Measurements from ENCODE around the gene GLCCI1. TPM values are rescaled to one million over a fixed set of nuclear protein-coding genes. Genes with fewer than 3 reads are reported as not detected.
A peak's percentile ranks its signal among the peaks of the same experiment; 100 is the strongest.

Gene GLCCI1
- total RNA-seq = 9.7 TPM
- 10 to 100 TPM in 7 of 8 donors, 1 to 10 TPM in 1; 9.8 to 18.3 (median 13.1) TPM for polyA plus RNA-seq (ENCODE audit: insufficient read depth in 1 of 8, insufficient read length in 8 of 8, low replicate concordance in 1 of 8)
- long read RNA-seq, donor 1 = 0 reads
- long read RNA-seq, donor 2 = 0 reads
- long read RNA-seq, donor 3 = 0 reads
- long read RNA-seq, donor 4, partial matches to known transcripts = 0 of 1 reads
- long read RNA-seq, donor 4, other reads (novel, unspliced or antisense) = 0 of 1 reads
- long read RNA-seq, donor 5 = 0 reads
- long read RNA-seq, donor 6 = 0 reads
- long read RNA-seq, donor 7 = 0 reads
- long read RNA-seq, donor 8, full-length matches to known transcripts = 1 of 1 reads
- long read RNA-seq, donor 8, partial matches to known transcripts = 0 of 1 reads
- long read RNA-seq, donor 8, other reads (novel, unspliced or antisense) = 0 of 1 reads
- long read RNA-seq, donor 9 = 0 reads
- long read RNA-seq, donor 10, full-length matches to known transcripts = 1 of 1 reads
- long read RNA-seq, donor 10, partial matches to known transcripts = 0 of 1 reads
- long read RNA-seq, donor 10, other reads (novel, unspliced or antisense) = 0 of 1 reads
- long read RNA-seq, donor 11, full-length matches to known transcripts = 1 of 1 reads
- long read RNA-seq, donor 11, partial matches to known transcripts = 0 of 1 reads
- long read RNA-seq, donor 11, other reads (novel, unspliced or antisense) = 0 of 1 reads

GRCh38 chr7:7968544-7969305 lies at the start of gene GLCCI1:
TSS of gene GLCCI1 (plus strand) at chr7:7968796. CDS start at chr7:7969351, 555 bp downstream.
- no peaks in the 10 kb centered on the region for H3K9me3 ChIP-seq (replicated peaks; ENCODE audit: control insufficient read depth, low read depth, low read length)
- DNase-seq = peak; percentile 99
- under 1% methylated on average over 57 of the region's 77 CpGs for WGBS (ENCODE audit: insufficient coverage)
- no peaks in the 10 kb centered on the region for H3K27me3 ChIP-seq (ENCODE audit: control insufficient read depth, insufficient read depth, low read length)
- peaks cover 5% of the 10 kb centered on the region for H3K4me1 ChIP-seq (ENCODE audit: control insufficient read depth, insufficient read depth, low read length)
- H3K36me3 ChIP-seq (ENCODE audit: control insufficient read depth, insufficient read depth, low read length) = no peaks in the 10 kb centered on the region
- H3K4me3 ChIP-seq (ENCODE audit: low read length) = peak within 1 kb of the TSS; percentile 95
- peak within 1 kb of the TSS; percentile 98 for H3K27ac ChIP-seq (ENCODE audit: low read length)

GRCh38 chr7:7919449-7919945 lies 49.1 kb upstream of the GLCCI1 start:
- Histone ChIP-seq H3K27ac (ENCODE audit: low read length) (no peak overlapping the region), H3K4me1 (ENCODE audit: control insufficient read depth, insufficient read depth, low read length) (no peaks in the 10 kb centered on the region)
- no CpG with 5 or more reads among the region's 2 CpGs for WGBS (ENCODE audit: insufficient coverage)

DNA sequence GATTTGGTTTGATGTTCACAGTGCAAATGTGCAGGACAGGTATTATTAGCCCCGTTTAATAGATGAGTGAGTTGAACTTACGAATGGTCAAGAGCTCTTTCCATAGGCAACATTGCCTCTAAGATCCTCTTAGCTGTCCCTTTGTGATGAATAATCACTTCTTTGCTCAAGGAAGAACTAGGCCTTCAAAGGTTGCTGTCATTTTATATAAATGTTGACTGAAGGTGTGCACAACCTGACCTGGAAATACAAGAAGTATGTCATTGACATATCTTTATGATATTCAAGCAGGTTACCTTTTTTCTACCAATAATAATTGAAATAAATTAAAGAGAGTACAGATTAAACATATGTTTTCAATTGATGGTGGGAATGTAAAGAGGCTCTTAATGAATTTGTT lies 48.5 kb upstream of the GLCCI1 start:
- Histone ChIP-seq H3K27me3 (ENCODE audit: control insufficient read depth, insufficient read depth, low read length) (no peaks in the 10 kb centered on the region), H3K9me3 (replicated peaks; ENCODE audit: control insufficient read depth, low read depth, low read length) (no peaks in the 10 kb centered on the region), H3K4me1 (ENCODE audit: control insufficient read depth, insufficient read depth, low read length) (no peaks in the 10 kb centered on the region), H3K36me3 (ENCODE audit: control insufficient read depth, insufficient read depth, low read length) (no peaks in the 10 kb centered on the region), H3K4me3 (ENCODE audit: low read length) (no peak overlapping the region), H3K27ac (ENCODE audit: low read length) (no peak overlapping the region)
- no peak for DNase-seq
- WGBS (ENCODE audit: insufficient coverage) = no CpG with 5 or more reads among the region's 2 CpGs

More at GRCh38 chr7:7919449-7919945, 49.1 kb upstream of the GLCCI1 start:
- Histone ChIP-seq H3K4me3 (ENCODE audit: low read length) (no peak overlapping the region), H3K9me3 (replicated peaks; ENCODE audit: control insufficient read depth, low read depth, low read length) (no peaks in the 10 kb centered on the region), H3K36me3 (ENCODE audit: control insufficient read depth, insufficient read depth, low read length) (no peaks in the 10 kb centered on the region), H3K27me3 (ENCODE audit: control insufficient read depth, insufficient read depth, low read length) (no peaks in the 10 kb centered on the region)
- DNase-seq = no peak

DNA sequence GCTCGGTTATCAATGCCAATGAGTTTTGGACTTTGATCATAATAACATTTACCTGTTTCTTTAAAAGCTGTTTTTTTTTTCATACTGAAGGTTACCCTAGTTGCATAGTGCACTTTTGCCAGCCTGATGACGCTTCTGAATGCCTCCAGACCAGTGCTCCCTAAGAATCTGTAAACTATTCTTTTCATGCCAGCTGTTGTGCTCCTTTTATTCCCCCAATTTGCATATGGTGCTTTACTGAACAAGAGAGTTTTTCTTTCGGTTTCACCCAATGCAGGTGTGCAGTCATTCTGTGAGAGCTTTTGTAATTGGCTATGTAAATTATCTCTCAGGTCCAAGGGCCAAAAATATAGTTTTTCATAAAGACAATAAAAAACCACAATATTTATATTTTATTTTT lies 48.1 kb upstream of the GLCCI1 start:
- H3K9me3 ChIP-seq (replicated peaks; ENCODE audit: control insufficient read depth, low read depth, low read length) = no peaks in the 10 kb centered on the region
- no peak overlapping the region for H3K27ac ChIP-seq (ENCODE audit: low read length)
- no peaks in the 10 kb centered on the region for H3K27me3 ChIP-seq (ENCODE audit: control insufficient read depth, insufficient read depth, low read length)
- H3K4me3 ChIP-seq (ENCODE audit: low read length) = no peak overlapping the region
- WGBS (ENCODE audit: insufficient coverage) = 50% methylated on average over 1 of the region's 3 CpGs
- H3K36me3 ChIP-seq (ENCODE audit: control insufficient read depth, insufficient read depth, low read length) = no peaks in the 10 kb centered on the region
- no peaks in the 10 kb centered on the region for H3K4me1 ChIP-seq (ENCODE audit: control insufficient read depth, insufficient read depth, low read length)
- peak; percentile 4 for DNase-seq

GRCh38 chr7:7921830-7922229 lies 46.8 kb upstream of the GLCCI1 start:
- no peaks in the 10 kb centered on the region for H3K27me3 ChIP-seq (ENCODE audit: control insufficient read depth, insufficient read depth, low read length)
- no peak for DNase-seq
- H3K27ac ChIP-seq (ENCODE audit: low read length) = no peak overlapping the region
- H3K9me3 ChIP-seq (replicated peaks; ENCODE audit: control insufficient read depth, low read depth, low read length) = no peaks in the 10 kb centered on the region
- no peaks in the 10 kb centered on the region for H3K36me3 ChIP-seq (ENCODE audit: control insufficient read depth, insufficient read depth, low read length)
- no peaks in the 10 kb centered on the region for H3K4me1 ChIP-seq (ENCODE audit: control insufficient read depth, insufficient read depth, low read length)
- no peak overlapping the region for H3K4me3 ChIP-seq (ENCODE audit: low read length)

- no CpG with 5 or more reads among the region's 7 CpGs for WGBS (ENCODE audit: insufficient coverage)
Measured at GRCh38 chr7:7922684-7923385, 45.8 kb upstream of the GLCCI1 start.

GRCh38 chr7:7923818-7924217 lies 44.8 kb upstream of the GLCCI1 start:
- no peaks in the 10 kb centered on the region for H3K4me1 ChIP-seq (ENCODE audit: control insufficient read depth, insufficient read depth, low read length)
- WGBS (ENCODE audit: insufficient coverage) = no CpG with 5 or more reads among the region's 1 CpG
- H3K9me3 ChIP-seq (replicated peaks; ENCODE audit: control insufficient read depth, low read depth, low read length) = no peaks in the 10 kb centered on the region
- H3K27ac ChIP-seq (ENCODE audit: low read length) = no peak overlapping the region
- no peaks in the 10 kb centered on the region for H3K27me3 ChIP-seq (ENCODE audit: control insufficient read depth, insufficient read depth, low read length)
- H3K4me3 ChIP-seq (ENCODE audit: low read length) = no peak overlapping the region
- no peaks in the 10 kb centered on the region for H3K36me3 ChIP-seq (ENCODE audit: control insufficient read depth, insufficient read depth, low read length)
- no peak for DNase-seq

More at GRCh38 chr7:7922684-7923385, 45.8 kb upstream of the GLCCI1 start:
- no peak for DNase-seq
- H3K4me3 ChIP-seq (ENCODE audit: low read length) = no peak overlapping the region
- no peak overlapping the region for H3K27ac ChIP-seq (ENCODE audit: low read length)
- H3K4me1 ChIP-seq (ENCODE audit: control insufficient read depth, insufficient read depth, low read length) = no peaks in the 10 kb centered on the region
- no peaks in the 10 kb centered on the region for H3K36me3 ChIP-seq (ENCODE audit: control insufficient read depth, insufficient read depth, low read length)
- no peaks in the 10 kb centered on the region for H3K9me3 ChIP-seq (replicated peaks; ENCODE audit: control insufficient read depth, low read depth, low read length)
- H3K27me3 ChIP-seq (ENCODE audit: control insufficient read depth, insufficient read depth, low read length) = no peaks in the 10 kb centered on the region

DNA sequence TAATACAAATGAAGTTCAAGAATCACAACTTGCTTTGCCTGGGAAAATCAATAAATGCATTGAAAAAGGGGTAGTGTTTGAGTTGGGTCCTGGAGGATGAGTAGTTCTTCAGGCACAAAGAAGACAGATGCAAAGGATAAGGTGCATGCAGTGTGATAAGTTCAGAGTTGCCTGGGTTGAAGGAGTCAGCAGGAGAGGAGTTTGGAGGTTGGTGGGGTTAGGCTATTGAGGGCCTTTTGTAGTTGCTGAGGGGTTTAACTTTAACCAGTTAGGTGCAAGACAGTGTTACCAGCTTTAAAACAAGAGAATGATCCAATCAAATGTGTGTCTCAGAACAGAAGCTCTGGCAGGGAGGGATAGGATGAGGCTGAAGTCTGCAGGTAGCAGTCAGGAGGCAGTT lies 44.3 kb upstream of the GLCCI1 start:
- DNase-seq = no peak
- no peaks in the 10 kb centered on the region for H3K36me3 ChIP-seq (ENCODE audit: control insufficient read depth, insufficient read depth, low read length)
- H3K9me3 ChIP-seq (replicated peaks; ENCODE audit: control insufficient read depth, low read depth, low read length) = no peaks in the 10 kb centered on the region
- H3K4me3 ChIP-seq (ENCODE audit: low read length) = no peak overlapping the region
- H3K27me3 ChIP-seq (ENCODE audit: control insufficient read depth, insufficient read depth, low read length) = no peaks in the 10 kb centered on the region
- H3K4me1 ChIP-seq (ENCODE audit: control insufficient read depth, insufficient read depth, low read length) = no peaks in the 10 kb centered on the region
- no peak overlapping the region for H3K27ac ChIP-seq (ENCODE audit: low read length)

DNA sequence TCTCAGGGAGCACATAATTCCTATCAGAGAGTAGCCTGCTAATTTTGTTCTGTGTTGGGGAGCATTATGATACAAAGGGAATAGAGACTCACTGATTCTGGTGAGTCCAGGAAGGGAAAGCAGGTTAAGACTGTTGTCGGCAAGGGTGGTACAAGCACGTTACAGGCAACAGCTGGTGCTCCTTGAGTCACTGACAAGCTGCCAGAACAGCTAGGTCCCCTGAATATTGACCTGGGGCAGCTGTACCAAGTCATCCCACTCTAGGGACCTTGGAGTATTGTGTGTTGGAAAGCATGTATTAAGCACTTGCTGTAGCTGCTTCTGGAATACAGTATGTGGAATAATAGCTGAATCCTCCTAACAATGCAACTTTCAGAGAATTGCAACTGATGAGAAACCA lies 37.0 kb upstream of the GLCCI1 start:
- H3K36me3 ChIP-seq (ENCODE audit: control insufficient read depth, insufficient read depth, low read length) = no peaks in the 10 kb centered on the region
- no peaks in the 10 kb centered on the region for H3K9me3 ChIP-seq (replicated peaks; ENCODE audit: control insufficient read depth, low read depth, low read length)
- no peaks in the 10 kb centered on the region for H3K27me3 ChIP-seq (ENCODE audit: control insufficient read depth, insufficient read depth, low read length)
- no peaks in the 10 kb centered on the region for H3K4me1 ChIP-seq (ENCODE audit: control insufficient read depth, insufficient read depth, low read length)
- WGBS (ENCODE audit: insufficient coverage) = 33% methylated on average over 2 of the region's 2 CpGs
- no peak for DNase-seq
- no peak overlapping the region for H3K27ac ChIP-seq (ENCODE audit: low read length)
- no peak overlapping the region for H3K4me3 ChIP-seq (ENCODE audit: low read length)
